HG02970 (cell line): ENCODE measurements around the gene C10orf90.

Experiments
- ATAC-seq: cut with Tn5 transposase; IDR thresholded peaks from one replicate; pipeline ENCODE4 v1.9.1; 2021; ENCODE audit warnings: mild to moderate bottlenecking, moderate library complexity, moderate number of reproducible peaks; ENCODE audit not compliant: unreplicated experiment, low FRiP score

The C10orf90 gene

DNA sequence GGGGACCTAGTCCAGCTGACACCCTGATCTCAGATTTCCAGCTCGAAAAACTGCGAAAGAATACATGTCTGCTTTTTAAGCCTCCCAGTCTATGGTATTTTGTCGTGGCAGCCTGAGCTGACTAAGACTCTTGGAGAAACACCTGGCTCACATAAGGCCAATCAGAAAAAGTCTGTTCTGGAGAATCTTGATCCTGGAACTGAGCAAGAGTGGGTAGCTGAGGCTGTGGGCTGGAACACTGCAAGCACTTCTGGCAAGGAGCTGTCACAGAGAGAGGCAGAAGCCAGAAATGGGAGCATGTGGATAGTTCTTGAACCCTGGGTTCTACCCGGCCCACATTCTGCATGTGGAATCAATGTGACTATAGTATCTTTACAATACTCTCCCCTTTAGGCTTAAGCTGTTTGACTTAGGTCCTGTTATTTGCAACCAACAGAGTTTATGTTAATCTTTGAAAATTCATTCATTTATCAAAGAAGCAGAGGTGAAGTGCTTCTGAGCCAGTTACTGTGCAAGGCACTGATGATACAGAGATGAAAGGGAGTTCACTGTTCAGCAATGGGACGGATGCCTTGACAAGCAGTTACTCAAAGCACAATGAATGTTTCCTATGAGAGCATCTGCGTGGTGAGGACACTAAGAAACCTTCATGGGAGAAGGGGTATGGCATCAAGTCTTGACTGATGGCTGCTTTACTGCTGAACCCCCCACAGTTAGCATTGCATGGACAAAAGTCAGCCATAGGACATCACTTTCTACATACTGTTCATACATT lies 4.4 kb upstream of the C10orf90 start:
- ATAC-seq: no peak

DNA sequence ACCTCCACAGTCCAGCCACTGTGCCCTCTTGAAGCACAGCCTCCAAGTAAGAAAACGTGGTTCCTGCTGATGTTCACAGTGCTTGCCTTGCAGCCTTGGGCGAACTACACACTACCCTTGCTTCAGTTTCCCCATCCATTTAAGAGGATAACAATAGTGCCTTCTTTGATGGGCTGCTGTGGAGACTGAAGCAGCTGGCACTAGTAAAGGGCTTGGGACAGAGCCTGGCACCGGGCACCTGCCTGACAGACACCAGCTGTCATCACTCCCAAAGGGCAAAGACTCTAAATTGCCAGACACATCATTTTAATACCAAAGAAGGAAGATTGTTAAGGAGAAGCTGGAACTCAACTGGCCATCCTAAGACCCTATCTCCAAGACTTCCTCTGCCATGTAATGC lies 3.1 kb upstream of the C10orf90 start:
- no peak for ATAC-seq

DNA sequence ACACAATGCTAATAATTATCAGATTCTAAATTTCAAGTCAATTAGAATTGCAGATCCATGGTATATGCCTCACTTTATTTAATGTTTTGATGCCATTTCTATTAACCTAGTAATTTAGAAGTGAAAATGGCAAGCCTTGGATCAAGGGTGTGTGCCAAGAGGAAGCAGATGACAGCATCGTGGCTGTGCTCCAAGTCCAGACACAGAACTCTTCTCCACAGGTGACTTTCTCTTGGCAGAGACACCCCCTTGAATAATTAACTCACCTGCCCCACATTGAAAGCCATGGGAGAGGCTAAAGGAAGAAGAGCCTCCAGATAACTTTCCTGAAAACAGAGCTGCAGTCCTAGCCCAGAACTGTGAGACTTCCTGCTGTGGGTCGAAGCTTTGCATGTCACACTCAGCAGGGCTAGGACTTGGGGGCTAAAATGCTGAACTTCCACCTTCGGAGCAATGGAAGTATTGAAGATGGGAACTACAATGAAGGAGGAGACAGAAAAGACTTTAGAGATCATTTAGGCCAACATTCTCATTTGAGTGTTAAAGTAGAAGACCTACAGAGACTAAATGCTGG lies 996 bp upstream of the C10orf90 start:
- ATAC-seq: no peak

DNA sequence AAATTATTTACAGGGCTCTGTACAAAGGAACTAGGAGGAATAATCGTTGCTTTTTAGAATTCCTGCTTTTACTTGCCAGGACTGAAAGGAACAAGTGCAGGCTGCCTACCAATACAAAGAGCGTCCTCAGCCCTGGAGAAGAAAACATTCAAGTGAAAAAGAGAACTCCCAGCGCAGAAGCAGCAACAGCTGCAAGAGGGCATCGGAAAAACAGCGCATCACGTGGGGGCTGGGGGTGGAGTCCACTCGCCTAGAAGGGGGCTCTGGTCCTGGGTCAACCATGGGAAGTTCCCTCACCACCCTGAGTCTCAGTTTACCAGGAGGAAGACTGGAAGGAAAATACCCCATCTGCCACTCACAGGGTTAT lies 385 bp upstream of the C10orf90 start:
- no peak for ATAC-seq

DNA sequence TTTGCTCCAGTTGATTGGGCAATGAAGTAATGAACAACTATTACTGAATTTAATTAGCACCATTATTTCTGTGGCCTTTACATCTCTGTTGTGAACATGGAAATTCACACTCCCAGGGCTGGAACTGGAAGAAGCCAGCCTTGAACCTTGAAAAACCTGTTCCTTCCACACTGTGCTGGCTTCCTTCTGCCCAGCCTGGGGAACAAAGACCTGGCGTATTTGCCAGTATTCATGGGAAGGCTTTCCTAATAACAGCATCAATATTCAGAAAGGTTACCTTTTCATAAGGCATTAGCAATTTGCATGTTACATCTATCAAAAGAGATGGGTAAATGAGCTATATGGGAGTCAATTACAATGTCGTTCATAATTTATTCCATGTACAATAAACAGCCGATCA lies 1.3 kb downstream of the C10orf90 start:
- ATAC-seq: no peak

DNA sequence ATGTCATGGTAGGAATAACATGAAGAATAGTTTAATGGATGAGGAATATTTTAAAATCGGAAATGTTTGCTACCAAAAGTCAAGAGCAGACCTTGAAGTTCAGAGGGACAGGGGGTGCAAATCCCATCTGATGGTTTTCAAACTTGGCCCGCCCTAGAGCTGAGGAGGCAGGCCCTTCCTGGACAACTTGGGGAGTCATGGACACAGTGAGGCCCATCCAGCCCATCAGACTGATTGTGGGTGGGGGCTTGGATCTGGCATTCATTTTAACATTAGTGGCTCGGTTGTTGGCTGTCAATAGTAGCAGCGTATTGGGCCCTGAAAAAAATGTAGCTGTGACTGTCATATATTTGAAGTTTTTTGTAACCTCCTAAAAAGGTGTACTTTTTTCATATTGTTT lies 2.0 kb downstream of the C10orf90 start:
- no peak for ATAC-seq

DNA sequence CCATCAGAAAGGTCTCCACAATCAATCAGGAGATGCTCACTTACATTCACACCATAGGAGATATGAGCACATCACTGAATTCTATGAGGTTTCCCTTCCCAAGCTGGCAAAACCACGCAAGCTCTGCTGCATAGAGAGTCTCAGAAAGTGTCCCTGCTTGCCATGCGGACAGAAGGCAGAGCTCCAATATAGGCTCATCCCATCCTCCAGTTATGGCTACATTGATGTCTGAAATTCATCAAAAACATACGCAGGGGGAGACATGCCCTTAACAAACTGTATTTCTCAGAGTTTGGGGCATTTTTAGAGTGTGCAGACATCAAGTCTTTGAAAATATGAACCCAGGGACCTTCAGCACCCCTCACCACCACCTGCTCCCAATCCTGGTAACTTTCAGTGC lies 2.9 kb downstream of the C10orf90 start:
- ATAC-seq: no peak

DNA sequence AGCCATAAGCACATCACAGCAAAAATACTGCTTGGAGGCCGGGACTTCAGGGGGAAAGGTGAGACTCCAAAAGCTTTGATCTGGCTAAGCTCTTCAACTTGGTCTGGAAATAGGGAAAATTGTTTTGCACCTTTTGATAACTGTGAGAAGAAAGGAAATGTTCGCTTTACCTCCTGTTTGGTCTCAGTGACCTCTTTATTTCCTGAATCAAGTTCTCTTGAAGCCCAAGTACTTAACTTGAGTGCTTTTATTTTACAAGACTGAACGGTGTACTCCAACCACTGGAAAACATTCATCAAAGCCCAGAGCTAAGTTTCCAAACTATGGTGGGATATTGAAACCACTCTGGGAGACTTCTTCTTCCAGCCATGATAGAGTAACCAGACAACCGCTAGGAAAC lies 5.3 kb downstream of the C10orf90 start:
- no peak for ATAC-seq

DNA sequence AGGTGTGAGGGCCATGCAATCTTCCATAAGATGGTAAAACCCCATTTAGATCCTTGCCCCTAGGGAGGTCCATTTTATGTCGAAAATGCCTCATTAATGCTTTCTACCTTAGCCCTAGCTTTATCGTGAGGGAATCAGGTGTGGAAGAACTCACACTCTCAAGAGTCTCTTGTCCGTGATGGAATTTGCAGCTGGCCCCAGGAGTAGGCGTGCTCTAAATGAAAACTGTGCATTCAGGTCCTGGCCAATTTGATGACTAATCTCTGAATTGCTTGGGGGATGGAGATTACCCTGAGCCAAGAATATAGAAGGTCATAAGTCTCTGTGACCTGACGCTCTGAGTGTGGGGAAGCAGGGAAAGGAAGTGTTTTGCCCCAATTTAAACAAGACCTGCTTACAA lies 6.6 kb downstream of the C10orf90 start:
- no peak for ATAC-seq

DNA sequence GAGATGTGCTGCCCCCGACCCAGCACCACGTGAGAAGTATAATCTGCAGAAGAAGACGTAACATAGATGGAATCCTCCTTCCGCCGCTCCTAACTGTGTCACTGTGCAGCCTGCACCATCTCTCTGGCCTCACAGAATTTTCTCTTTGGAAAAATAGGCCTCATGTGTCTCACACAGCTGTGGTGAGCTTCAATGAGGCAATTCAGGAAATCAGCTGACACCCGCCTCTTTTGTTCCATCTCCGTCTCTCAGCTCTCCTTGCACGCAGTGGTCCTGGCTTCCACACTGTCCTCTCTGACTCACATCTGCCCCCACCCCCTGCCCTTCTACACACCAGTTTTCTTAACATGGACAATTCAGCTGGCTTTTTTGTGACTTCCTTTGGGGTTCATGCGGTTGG lies 7.2 kb downstream of the C10orf90 start:
- ATAC-seq: no peak

DNA sequence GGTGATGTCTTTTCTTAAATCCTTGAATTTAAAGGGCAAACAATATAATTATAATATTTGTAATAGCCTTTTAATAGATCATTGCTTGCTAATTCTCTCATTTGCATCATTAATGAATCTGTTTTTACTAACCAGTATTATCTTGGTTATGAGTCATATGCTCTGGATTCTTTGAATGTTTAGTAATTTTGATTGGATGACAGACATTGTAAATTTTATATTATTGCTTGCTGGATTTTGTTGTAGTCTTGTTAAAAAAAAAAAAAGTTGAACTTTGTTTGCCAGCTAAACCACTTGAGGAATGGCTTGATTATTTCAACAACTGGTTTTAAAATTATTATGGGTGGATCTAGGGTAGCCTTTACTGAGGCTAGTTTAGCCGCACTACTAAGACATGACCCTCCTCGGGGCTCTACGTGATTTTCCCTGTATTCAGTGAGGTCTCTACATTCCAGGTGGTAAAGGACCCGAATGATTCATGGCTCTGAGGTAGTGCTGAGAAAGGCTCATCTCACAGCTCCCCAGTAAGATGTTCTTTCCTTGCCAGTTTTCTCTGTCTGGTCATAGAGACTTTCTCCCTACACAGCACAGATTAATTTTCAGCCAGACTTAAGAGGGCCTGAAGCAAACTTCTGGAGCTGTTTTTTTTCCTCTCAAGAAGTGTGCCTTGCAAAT lies 8.5 kb downstream of the C10orf90 start:
- ATAC-seq: no peak

DNA sequence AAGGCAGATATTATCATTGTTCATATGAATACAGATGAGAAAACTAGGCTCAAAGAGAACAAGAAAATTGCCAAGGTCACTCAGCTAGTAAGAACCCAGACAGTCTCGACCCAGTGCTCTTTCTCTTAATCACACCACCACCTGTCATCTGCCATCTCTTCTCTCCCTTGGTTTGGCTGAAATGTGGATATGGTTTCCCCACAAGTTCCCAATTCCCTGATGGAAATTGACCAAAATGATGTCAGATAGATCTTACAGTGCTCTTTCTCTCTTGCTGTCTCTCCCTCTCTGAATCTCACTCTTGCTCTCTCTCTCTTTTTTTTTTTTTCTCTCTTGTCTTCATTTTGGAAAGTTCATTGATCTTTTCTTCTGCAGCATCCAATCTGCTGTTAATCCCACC lies 9.1 kb downstream of the C10orf90 start:
- no peak for ATAC-seq

DNA sequence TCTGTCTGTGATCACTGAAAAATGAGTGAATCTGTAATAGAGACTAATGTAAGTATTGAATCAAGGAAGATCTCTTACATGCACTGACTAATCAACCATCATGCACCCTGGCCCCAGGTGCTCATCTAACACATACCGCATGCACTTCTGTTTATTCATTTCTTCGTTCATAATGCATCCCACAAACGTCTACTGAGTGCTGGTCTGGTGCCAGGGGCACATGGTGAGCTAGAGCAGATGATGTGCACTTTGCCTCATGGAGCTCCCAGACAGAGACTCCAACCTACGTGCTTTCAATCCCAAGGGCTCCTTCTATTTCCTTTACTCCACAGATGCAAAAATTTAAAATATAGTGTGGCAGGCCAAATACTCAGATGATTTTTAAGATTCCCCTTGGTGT lies 10.7 kb downstream of the C10orf90 start:
- ATAC-seq: no peak

DNA sequence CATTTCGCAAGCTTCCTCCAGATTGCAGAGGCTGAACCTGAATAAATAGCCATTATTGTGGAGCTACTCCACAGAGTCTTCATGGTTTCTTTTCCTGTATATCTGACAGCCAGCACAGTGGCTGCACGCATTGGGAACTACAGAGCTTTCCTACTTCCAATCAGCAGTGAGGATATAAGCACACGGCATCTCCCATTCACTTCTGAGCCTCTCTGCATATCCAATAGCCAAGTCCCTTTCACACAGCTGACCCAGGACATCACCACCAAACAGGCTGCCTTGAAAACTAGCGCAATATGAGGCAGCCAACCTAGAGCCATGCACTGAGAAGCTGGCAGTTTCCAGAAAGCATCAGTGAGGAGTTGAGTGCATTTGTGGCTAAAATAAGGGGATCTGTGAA lies 11.6 kb downstream of the C10orf90 start:
- ATAC-seq: no peak

DNA sequence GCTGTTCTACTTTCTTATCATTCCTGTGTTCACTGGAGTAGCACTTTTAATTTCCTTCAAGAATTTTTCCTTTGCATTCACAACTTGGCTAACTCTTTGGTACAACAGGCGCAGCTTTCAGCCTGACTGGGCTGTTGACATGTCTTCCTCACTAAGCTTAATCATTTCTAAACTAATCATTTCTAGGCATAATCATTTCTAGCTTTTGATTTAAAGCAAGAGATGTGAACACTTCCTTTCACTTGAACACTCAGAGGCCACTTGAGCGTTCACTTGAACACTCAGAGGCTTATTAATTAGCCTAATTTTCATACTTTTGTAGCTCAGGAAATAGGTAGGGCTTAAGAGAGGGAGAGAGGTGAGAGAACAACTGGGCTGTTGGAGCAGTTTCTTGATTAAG lies 15.9 kb downstream of the C10orf90 start:
- ATAC-seq: no peak

DNA sequence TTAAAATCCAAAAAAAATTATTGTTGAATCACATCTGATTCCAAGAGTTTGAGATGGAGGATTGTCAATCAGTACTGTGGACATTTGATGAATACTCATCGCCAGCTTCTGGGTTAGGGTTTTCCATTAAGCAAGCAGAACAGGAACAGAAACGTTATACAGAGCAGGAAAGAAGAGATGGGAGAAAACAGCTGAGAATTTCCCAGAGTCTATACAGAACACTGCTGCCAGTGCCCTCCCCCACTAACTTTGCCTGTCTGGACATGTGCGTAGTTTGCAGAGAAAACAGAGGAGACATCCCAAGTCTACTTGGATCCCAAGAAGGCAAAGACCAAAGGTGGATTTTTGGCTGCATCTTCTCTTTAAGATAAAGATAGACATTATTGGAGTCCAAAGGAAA lies 19.0 kb downstream of the C10orf90 start:
- ATAC-seq: no peak

DNA sequence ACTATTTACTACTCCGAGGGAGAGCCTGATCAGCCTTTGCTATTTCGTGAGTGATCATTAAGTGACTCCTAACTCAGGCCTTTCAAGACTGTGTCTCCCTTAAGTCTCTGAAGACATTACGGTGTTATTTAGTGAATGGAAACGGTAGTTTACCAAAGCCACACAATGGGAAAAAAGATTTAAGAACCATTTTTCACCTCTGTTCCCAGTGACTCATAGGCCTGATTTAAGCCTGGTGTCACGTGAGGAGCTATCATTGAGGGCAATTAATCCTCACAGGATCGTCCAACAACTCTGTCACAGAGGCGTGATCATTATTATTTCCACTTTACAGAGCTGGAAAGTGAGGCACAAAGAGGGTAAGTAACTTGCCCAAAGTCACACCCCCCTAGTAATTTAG lies 20.3 kb downstream of the C10orf90 start:
- ATAC-seq: no peak

DNA sequence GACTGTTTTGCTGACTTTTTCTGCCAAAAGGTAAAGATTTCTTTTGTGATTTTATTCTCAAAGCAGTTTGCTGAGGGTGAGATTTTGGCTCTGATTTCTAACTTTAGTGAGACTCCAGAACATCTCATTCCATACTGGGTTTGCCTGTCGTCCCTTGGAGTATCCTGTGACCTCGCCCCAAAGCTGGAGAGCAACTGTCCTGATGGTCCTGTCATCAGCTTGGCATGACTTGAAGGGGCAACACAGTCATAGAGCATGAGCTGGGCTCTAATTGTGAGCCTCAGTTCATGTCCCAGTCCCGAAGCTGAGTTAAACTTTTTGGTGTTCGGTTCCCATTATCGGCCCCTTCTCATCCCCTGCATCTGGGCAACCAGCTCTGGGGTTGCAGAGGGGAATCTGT lies 23.4 kb downstream of the C10orf90 start:
- no peak for ATAC-seq

DNA sequence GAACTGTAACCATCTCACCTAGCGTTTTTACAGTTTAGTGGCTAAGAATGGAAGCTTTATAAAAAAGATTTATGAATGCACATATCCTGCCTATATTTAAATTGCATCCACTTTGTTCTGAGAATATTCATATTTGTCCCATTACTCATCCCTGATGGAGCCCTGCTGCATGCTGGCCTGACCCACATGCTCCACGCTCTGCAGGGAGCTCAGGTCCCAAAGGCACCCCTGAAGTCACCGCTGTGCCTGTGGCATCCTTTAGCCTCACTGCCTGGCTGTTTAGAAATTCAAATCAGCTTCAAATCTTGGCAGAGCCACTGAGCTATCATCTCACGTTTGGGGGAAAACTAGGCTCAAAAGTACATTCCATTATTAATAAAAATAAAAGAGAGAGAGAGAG lies 24.4 kb downstream of the C10orf90 start:
- no peak for ATAC-seq

DNA sequence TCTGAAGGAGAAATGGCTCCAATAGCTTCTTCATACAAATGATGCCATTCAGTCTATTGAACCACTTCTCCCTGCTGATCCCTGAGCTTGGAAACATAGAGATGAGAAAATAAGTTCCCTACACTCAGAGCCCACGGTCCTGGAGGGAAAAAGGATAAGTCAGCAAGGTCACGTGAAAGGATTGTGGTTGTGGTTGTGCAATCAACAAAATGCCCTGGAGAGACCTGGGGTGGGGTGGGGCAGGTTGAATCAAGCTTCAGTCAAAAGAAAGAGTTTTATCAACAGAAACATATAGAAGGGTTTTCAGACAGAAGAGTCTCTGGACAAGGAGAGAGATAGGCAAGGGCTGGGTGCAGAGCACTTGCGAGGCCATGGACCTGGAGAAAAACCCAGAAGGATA lies 30.1 kb downstream of the C10orf90 start:
- no peak for ATAC-seq

DNA sequence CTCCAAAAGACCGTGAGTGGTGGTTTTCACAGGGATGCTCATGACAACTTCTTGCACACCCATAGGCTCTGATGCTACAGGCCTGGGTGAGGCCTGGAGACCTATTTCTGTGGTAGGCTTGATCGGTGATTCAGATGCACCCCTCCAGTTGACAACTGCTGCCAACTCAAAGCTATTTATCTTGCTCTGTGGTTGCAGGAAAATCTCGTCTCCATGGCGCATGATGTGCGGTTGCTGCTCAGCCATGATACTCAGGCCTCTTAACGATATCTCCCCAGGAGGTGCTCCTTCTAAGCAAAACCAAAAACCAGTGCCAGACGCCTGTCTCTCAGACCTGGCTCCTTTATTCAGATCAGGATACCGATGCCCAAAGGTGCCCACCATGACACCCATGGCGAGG lies 31.4 kb downstream of the C10orf90 start:
- no peak for ATAC-seq

DNA sequence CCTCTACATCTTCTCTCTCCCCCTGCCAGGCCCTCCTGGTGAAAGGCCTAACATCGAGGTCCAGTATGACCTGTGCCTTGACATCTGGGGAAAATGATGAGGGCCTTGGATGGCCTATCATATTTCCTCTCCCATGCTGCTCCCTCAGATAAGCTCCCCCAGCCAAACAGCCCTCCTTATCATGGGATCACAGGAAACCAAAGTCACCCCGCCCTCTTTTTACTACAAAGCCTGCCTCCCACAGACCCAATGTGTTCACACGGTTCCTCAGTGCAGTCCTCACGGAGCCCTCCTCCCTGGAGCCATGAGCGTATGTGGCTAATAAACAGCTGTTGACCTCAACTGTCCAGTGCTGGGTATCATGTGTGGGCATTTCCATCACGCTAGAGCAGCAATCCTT lies 32.0 kb downstream of the C10orf90 start:
- ATAC-seq: no peak
